Astrocyte (in vitro differentiated cells and primary cell): ENCODE data around the gene PRR36. TPM values are rescaled to one million over a fixed set of nuclear protein-coding genes. Genes with fewer than 3 reads are reported as not detected.

ENCODE experiments used
- DNase-seq: peaks from one replicate; pipeline ENCODE4 v3.0.0-alpha.2; 2010; ENCODE audit warnings: low read depth
- FAIRE-seq: peaks from 2 replicates; lab custom pipeline; 2011; peaks lifted over from hg19 to GRCh38; lab: Jason Lieb, UNC
- H2AFZ ChIP-seq: 2 replicates; pipeline ENCODE4 v1.6.0; 2012; ENCODE audit warnings: low read depth, low read length, inconsistent platforms
- H3K27ac ChIP-seq: 2 replicates; pipeline ENCODE4 v1.5.1; 2011; ENCODE audit warnings: low read depth, low read length, inconsistent platforms
- H3K27me3 ChIP-seq: 2 replicates; pipeline ENCODE4 v1.6.0; 2011; ENCODE audit warnings: low read length, inconsistent platforms; ENCODE audit not compliant: insufficient read depth
- H3K36me3 ChIP-seq: 2 replicates; pipeline ENCODE4 v1.5.1; 2011; ENCODE audit warnings: low read length, inconsistent platforms; ENCODE audit not compliant: insufficient read depth
- H3K4me1 ChIP-seq: 2 replicates; pipeline ENCODE4 v1.5.1; 2011; ENCODE audit warnings: low read length, inconsistent platforms; ENCODE audit not compliant: insufficient read depth
- H3K4me2 ChIP-seq: 2 replicates; pipeline ENCODE4 v1.6.0; 2012; ENCODE audit warnings: low read length, inconsistent platforms
- H3K4me3 ChIP-seq: 2 replicates; pipeline ENCODE4 v1.5.1; 2011; ENCODE audit warnings: low read depth, mild to moderate bottlenecking, low read length, inconsistent platforms; ENCODE audit not compliant: insufficient read depth
- H3K79me2 ChIP-seq: 2 replicates; pipeline ENCODE4 v1.6.0; 2012; ENCODE audit warnings: mild to moderate bottlenecking, low read length, inconsistent platforms; ENCODE audit not compliant: insufficient read depth
- H3K9ac ChIP-seq: 2 replicates; pipeline ENCODE4 v1.6.0; 2012; ENCODE audit warnings: mild to moderate bottlenecking, low read length, inconsistent platforms
- H3K9me3 ChIP-seq: 2 replicates; pipeline ENCODE4 v1.5.1; 2012; ENCODE audit warnings: low read depth, mild to moderate bottlenecking, low read length, inconsistent platforms; ENCODE audit not compliant: insufficient read depth
- H4K20me1 ChIP-seq: 2 replicates; pipeline ENCODE4 v1.6.0; 2012; ENCODE audit warnings: low read length, inconsistent platforms; ENCODE audit not compliant: insufficient read depth
- H3K27ac Mint-ChIP-seq: one replicate; pipeline ENCODE4 v1.8.0; 2021; ENCODE audit warnings: mild to moderate bottlenecking, mixed read lengths; ENCODE audit not compliant: unreplicated experiment
- H3K27me3 Mint-ChIP-seq: one replicate; pipeline ENCODE4 v1.8.0; 2021; ENCODE audit warnings: low read depth, mixed read lengths; ENCODE audit not compliant: unreplicated experiment
- H3K36me3 Mint-ChIP-seq: one replicate; pipeline ENCODE4 v1.8.0; 2021; ENCODE audit warnings: low read depth, mixed read lengths; ENCODE audit not compliant: unreplicated experiment
- H3K4me1 Mint-ChIP-seq: one replicate; pipeline ENCODE4 v1.8.0; 2021; ENCODE audit warnings: low read depth, mixed read lengths; ENCODE audit not compliant: unreplicated experiment
- H3K4me3 Mint-ChIP-seq: one replicate; pipeline ENCODE4 v1.8.0; 2021; ENCODE audit warnings: mild to moderate bottlenecking, moderate library complexity, mixed read lengths; ENCODE audit not compliant: unreplicated experiment
- H3K9me3 Mint-ChIP-seq: one replicate; pipeline ENCODE4 v1.8.0; 2021; ENCODE audit warnings: mild to moderate bottlenecking, mixed read lengths; ENCODE audit not compliant: unreplicated experiment
- CTCF ChIP-seq: IDR thresholded peaks from 2 replicates; pipeline ENCODE4 v1.5.1; 2011; ENCODE audit warnings: low read depth, mild to moderate bottlenecking, inconsistent platforms, low read length, moderate library complexity; ENCODE audit not compliant: insufficient read depth
- EZH2 ChIP-seq: IDR thresholded peaks from 2 replicates; pipeline ENCODE4 v1.6.1; 2012; ENCODE audit warnings: mild to moderate bottlenecking, low read length, inconsistent platforms; ENCODE audit not compliant: insufficient read depth
- total RNA-seq: library from RNA; stranded (reverse); gene quantifications from 2 replicates; pipeline ENCODE4 v1.2.1, GENCODE V29; 2021

The PRR36 gene
- total RNA-seq, 1 donor from 2014 or later: 1.3 TPM

GRCh38 chr19:7869453-7869909 lies 4.7 kb downstream of the PRR36 start:
- Mint-ChIP-seq H3K4me1 (peaks cover 4% of the 10 kb centered on the region), H3K27ac (no peak overlapping the region), H3K36me3 (no peaks in the 10 kb centered on the region), H3K9me3 (no peaks in the 10 kb centered on the region), H3K4me3 (no peak overlapping the region), H3K27me3 (peaks cover 20% of the 10 kb centered on the region)
- Histone ChIP-seq H3K36me3 (no peaks in the 10 kb centered on the region), H3K4me3 (no peak overlapping the region), H4K20me1 (peaks cover 10% of the 10 kb centered on the region), H3K27ac (no peak overlapping the region), H3K9ac (no peak overlapping the region), H3K9me3 (no peaks in the 10 kb centered on the region), H2AFZ (no peak overlapping the region), H3K79me2 (no peaks in the 10 kb centered on the region), H3K27me3 (peaks cover 18% of the 10 kb centered on the region), H3K4me1 (peaks cover 12% of the 10 kb centered on the region), H3K4me2 (peak overlapping the region; percentile 70)
- no peak for FAIRE-seq
- no peak for TF ChIP-seq EZH2
- TF ChIP-seq CTCF: no peak
- no peak for DNase-seq

DNA sequence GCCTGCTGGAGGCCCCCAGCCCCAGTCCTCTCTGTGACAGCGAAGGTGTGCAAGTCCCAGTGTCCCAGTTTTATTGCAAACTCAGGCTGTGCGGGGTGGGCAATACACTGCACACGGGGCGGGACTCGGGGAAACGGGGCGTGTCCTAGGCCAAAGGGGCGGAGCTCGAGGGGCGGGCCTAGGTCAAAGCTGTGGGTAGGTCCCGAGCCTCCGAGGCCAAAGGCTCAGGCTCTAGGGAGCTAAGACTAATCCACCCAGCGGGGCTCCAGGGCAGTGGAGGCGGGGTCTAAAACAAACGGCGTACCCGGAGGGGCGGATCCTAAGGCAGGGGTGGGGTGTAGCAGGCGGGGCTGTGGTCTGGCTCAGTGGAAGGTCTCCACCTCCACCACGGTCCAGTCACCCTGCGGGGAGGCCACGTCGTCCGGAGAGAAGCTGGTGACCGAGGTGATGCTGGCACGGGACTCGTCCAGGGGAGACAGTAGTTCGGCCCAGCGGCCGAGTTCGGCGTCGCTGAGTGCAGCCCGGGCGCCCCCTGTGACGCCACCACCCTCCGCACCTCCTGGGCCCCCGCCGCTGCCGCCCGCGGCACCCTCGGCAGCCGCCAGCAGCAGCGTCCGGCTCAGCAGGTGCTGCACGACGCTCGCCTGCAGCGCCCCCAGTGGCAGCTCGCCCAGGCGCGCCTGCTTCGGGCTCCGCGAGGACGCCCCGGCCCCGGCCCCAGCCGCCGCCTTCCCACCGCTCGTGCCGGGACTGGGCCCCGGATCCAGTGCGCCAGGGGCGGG lies 5.3 kb downstream of the PRR36 start:
- Mint-ChIP-seq H3K9me3 (no peaks in the 10 kb centered on the region), H3K36me3 (no peaks in the 10 kb centered on the region), H3K4me3 (peak overlapping the region; percentile 60), H3K27ac (no peak overlapping the region), H3K27me3 (peaks cover 22% of the 10 kb centered on the region), H3K4me1 (peaks cover 4% of the 10 kb centered on the region)
- FAIRE-seq (no peak), DNase-seq (no peak)
- Histone ChIP-seq H4K20me1 (peaks cover 10% of the 10 kb centered on the region), H2AFZ (no peak overlapping the region), H3K9me3 (no peaks in the 10 kb centered on the region), H3K9ac (no peak overlapping the region), H3K4me1 (peaks cover 12% of the 10 kb centered on the region), H3K27me3 (peaks cover 16% of the 10 kb centered on the region), H3K4me2 (peak overlapping the region; percentile 70), H3K79me2 (no peaks in the 10 kb centered on the region), H3K36me3 (no peaks in the 10 kb centered on the region), H3K4me3 (no peak overlapping the region), H3K27ac (no peak overlapping the region)
- TF ChIP-seq EZH2 (no peak), CTCF (no peak)

GRCh38 chr19:7868326-7868670 lies 5.9 kb downstream of the PRR36 start:
- H3K36me3 Mint-ChIP-seq: no peaks in the 10 kb centered on the region
- no peak overlapping the region for H2AFZ ChIP-seq
- FAIRE-seq (no peak), DNase-seq (no peak)
- H3K9me3 ChIP-seq: no peaks in the 10 kb centered on the region
- no peak overlapping the region for H3K27ac Mint-ChIP-seq
- H3K27me3 ChIP-seq: peaks cover 16% of the 10 kb centered on the region
- peaks cover 10% of the 10 kb centered on the region for H4K20me1 ChIP-seq
- peaks cover 4% of the 10 kb centered on the region for H3K4me1 Mint-ChIP-seq
- no peaks in the 10 kb centered on the region for H3K36me3 ChIP-seq
- H3K4me3 ChIP-seq: no peak overlapping the region
- H3K4me1 ChIP-seq: peaks cover 12% of the 10 kb centered on the region
- H3K79me2 ChIP-seq: no peaks in the 10 kb centered on the region
- H3K4me2 ChIP-seq: peak overlapping the region; percentile 70
- no peak for TF ChIP-seq CTCF
- no peak for TF ChIP-seq EZH2
- no peak overlapping the region for H3K27ac ChIP-seq
- no peak overlapping the region for H3K9ac ChIP-seq
- no peak overlapping the region for H3K4me3 Mint-ChIP-seq
- peaks cover 20% of the 10 kb centered on the region for H3K27me3 Mint-ChIP-seq
- no peaks in the 10 kb centered on the region for H3K9me3 Mint-ChIP-seq
